ENCODE results near the gene SLC6A8.

DNA sequence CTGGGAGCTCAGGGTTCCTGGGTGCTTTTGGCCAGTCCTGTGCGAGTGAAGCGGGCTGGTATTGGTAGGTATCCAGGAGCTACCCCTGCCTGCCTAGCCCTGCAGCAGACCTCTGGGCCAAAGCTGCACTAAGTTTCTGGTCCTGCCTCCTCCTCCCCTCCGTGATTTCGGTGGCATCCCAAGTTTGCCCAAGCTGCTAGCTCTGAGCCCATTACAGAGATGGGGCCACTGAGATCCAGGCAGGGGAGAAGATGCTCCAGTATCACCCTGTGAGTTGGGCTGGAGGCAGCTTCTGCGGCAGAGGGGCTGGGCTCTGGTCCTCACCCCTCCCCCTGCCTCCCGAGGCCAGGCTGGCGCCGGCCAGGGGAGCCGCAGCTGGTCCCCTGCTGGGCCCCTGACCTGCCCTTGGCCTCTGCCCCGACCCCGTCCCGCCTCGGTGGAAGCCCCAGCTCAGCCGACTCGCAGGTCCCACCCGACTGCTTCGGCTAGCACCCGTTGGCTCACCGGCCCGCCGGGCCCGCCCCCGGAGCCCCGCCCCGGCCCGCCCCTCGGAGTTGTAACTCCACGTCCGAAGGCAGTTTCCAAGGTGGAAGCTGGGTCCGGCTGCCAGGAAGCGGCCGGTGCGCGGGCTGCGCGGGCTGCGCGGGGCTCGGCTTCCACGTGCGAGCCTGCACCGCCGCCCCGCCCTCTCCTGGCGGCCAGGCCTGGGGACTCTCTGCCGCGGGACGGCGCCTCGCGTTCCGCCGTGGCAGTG, 40.9 kb upstream of the SLC6A8 start, which contains the start of gene DUSP9:
- TF ChIP-seq, protein P1, sequence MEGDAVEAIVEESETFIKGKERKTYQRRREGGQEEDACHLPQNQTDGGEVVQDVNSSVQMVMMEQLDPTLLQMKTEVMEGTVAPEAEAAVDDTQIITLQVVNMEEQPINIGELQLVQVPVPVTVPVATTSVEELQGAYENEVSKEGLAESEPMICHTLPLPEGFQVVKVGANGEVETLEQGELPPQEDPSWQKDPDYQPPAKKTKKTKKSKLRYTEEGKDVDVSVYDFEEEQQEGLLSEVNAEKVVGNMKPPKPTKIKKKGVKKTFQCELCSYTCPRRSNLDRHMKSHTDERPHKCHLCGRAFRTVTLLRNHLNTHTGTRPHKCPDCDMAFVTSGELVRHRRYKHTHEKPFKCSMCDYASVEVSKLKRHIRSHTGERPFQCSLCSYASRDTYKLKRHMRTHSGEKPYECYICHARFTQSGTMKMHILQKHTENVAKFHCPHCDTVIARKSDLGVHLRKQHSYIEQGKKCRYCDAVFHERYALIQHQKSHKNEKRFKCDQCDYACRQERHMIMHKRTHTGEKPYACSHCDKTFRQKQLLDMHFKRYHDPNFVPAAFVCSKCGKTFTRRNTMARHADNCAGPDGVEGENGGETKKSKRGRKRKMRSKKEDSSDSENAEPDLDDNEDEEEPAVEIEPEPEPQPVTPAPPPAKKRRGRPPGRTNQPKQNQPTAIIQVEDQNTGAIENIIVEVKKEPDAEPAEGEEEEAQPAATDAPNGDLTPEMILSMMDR (IDR thresholded peaks at IDR 0.05) = no peak
- no peak for TF ChIP-seq EZH2 (IDR thresholded peaks at IDR 0.05)

Data from neural progenitor cell (in vitro differentiated cells).